ENCODE data around the gene MCC.

DNA sequence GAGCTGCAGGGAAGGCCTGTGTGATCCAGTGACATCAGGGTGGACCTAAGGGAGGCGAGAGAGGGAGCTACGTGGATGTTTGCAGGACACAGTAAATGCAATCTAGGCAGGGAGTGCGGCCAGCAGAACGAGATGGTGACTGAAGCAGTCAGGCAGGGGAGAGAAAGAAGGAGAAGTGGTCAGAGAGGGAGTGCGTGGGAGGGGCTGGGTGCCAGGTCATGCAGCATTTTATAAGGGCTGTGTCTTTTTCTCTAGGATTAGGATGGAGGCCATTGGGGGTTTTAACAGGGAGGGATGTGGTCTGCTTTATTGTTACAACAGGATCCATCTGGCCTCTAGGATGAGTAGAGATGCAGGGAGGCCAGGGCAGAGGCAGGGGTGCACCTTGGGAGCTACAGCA lies 431.3 kb downstream of the MCC start:
- no peak for TF ChIP-seq YY1 (IDR thresholded peaks at IDR 0.05; ENCODE audit: insufficient read depth, insufficient read length)
- no peak for TF ChIP-seq ZNF274 (IDR thresholded peaks at IDR 0.05; ENCODE audit: low read depth, low read length)
